ENCODE results near the gene SLC9A2.
A peak's percentile ranks its signal among the peaks of the same experiment; 100 is the strongest.

Gene SLC9A2

DNA sequence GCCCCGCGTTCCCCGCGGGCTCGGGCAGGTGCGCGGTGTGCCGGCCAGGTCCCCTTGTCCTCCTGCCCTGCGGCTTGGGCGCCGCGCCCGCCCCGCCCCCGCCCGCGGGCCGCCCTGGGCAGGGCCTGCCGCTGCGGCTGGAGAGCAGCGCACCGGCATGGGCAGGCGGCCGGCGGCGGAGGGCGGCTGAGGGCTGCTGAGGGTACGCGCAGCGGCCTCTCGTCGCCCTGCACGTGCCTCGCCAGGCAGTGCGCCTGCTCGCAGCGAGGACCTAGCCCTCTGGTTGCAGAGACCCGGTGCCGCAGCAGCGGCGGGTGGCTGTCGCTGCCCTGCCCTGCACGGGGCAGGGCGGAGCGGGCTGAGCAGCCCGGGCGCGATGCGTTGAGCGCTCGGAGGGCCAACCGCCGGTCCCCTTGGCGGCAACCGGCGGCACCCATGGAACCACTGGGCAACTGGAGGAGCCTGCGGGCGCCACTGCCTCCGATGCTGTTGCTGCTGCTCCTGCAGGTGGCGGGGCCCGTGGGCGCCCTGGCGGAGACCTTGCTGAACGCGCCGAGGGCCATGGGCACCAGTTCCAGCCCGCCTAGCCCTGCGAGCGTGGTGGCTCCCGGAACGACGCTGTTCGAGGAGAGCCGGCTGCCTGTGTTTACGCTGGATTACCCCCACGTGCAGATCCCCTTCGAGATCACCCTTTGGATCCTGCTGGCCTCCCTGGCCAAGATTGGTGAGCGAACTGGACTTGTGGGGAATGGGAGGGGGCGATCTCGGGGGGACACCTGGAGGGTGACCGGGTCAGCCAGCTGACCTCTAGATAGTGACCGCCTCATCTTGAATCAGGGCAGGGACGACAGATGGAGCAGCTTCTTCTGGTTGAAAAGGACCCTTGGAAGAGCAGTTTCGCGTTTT is at the start of gene SLC9A2:
Gene SLC9A2 (plus strand): TSS at position 140 of the 906 bp plus-strand sequence. CDS start 296 bp downstream, at position 436.
- DNase-seq: no peak

GRCh38 chr2:102575888-102576287 is 43.5 kb upstream of the SLC9A2 start:
- no peak for DNase-seq

- DNase-seq: no peak
Observed at GRCh38 chr2:102578376-102578775, 41.0 kb upstream of the SLC9A2 start.

DNA sequence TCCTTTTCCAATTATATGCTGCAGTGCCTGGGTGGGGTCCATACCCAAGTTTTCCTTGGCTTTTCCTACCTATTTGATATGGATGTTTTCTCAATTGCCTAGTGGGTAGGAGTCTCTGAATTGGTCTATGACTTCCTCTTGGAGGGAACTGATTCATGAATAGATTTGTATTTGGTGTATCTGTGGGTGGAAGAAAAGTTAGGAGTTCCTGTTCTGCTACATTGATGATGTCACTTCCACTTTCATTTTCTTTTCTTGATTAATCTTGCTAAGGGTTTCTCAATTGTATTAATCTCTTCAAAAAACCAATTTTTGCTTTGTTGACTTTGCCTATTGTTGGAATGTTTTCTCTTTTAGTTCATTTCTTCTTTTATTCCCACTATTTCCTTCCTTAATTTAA is 37.4 kb upstream of the SLC9A2 start:
- peak in 1 of 2 donors; percentile 2 for DNase-seq

GRCh38 chr2:102582845-102583244 is 36.5 kb upstream of the SLC9A2 start:
- DNase-seq: no peak

DNA sequence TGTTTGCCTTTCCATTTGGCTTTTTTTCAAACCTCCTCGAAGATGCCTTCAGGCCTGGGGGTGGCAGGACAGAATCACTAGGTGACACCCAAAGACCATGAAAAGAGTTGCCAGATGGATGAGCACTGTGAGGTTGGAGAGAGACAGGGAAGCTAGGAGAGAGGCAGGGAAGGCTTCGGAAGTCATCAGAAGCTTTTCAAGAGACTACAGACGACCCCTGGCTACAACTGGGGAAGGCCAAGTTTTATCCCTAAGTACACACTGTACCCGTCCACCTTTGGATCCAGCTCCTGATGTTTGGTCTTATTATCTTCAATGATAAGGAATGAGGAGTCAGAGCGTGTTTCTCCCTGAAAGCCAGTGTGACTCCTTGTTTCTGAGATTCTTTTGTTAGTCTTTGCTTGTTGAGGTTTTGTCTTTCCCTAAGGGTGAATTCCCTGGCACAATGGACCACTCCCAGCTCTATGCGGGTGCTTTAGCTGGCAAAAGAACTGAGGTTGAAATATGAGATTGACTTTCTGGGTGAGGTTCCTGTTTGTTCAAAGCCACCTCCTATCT is 33.4 kb upstream of the SLC9A2 start:
- no peak for DNase-seq

DNA sequence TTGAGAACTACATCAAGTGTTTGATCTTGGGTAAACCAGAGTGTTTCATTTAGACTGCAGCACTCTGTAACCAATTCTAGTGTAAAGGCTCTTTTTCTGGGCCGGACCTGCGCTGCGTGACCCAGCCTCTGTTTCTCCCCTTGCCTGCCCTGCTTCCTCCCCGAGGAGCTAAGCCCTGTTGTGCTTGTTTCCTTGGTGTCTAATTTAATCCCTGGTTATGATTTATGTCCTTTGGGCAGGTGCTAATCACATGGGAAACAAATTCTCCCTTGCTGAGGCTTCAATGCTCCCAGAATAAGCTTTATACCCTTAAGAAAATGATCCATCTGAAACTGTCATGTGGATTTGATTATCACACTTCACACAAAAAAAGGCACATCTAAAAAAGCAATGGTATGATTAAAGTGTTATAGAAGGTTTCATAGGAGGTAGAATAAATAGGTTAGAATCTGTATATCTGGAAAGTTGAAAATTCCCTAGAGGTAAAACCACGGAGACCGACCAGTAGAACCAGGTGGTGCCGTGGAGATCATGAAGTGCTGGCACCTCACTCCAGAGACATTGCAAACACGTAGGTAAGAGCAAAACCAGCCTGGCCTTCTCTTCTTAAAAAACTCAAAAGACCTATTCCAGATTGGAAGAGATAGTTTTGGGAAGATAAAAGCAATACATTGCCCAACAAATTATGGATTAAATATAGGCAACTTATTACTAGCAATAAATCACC is 31.0 kb upstream of the SLC9A2 start:
- DNase-seq: no peak

DNA sequence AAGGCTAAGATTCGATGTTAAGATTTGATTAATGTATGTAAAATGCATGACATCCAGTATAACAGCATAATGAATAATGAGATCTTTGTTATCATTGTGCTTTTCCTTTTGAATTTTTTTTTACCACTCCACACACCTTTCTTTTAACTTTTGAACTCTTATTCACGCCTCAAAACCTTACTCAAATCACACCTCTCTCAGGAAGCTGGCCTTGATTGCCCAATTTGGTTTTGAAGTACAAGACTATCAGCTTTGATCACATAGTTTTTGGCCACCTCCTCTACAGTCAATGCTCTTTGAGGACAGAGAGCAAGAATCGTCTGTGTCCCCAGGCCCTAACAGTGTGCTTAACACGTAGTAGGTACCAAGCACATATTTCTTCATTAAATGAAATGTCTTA is 29.9 kb upstream of the SLC9A2 start:
- DNase-seq: no peak

DNA sequence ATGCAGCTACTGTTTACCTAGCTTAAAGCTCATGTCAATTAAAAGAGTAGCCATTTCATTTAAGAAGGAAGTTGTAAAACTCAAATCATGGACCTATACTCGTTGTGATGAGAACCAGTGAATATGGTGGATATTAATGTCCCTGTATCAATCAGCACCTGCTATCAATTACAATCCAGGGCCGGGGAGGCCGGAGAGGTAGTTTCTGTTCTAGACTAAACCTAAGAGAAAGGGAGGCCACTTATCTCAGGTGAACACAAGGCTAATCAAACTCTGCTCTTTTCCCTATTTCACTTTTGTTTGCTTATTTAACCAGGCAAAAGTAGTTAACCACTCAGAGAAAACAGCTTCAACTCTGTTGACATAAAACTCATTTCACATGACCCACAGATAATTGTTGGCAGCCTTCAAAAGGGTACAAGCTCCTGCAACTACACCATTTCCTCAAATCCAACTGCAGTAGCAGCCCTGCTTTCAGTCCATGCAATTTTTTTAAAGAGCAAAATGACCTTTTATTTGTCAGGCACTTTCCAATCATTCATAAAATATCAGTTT is 27.8 kb upstream of the SLC9A2 start:
- no peak for DNase-seq

GRCh38 chr2:102592601-102593000 is 26.8 kb upstream of the SLC9A2 start:
- DNase-seq: peak in 1 of 2 donors; percentile 13

DNA sequence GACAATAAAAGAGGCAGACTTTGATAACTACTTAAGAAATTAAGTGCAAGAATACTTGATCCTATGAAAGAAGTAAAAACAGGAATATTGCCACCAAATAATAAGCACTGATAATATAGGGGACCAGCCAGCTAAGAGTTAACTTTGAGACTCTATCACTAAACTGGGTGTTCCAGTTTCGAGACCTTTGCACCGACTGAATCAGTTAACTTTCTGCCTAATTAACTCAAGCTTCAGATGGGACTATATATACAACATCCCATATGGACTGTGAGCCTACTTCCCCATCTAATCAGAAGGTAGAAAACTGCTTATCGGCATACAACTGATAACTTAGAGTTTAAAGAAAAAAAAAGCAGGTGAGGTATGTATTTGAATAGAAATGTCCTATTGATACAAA is 25.8 kb upstream of the SLC9A2 start:
- DNase-seq: no peak

- DNase-seq: no peak
Observed at GRCh38 chr2:102594445-102595016, 24.8 kb upstream of the SLC9A2 start.

DNA sequence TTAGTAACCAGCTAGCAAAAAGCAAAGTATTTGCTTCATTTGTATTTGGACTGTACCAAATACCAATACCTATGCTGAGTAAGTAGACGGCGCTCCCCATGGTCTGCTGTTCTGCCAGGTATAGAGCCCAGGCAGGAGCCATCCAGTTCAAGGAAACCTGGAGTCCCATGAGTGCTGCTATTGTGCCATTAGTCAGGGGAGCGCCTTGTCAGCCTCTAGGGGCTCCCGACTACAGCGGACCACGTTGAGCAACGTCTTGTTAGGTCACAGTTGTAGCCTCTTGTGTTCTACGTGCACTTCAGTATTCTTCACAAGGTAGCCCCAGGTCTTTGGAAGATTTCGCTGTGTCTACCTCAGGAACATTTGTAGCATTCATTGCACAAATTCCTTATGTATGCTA is 21.6 kb upstream of the SLC9A2 start:
- DNase-seq: no peak

DNA sequence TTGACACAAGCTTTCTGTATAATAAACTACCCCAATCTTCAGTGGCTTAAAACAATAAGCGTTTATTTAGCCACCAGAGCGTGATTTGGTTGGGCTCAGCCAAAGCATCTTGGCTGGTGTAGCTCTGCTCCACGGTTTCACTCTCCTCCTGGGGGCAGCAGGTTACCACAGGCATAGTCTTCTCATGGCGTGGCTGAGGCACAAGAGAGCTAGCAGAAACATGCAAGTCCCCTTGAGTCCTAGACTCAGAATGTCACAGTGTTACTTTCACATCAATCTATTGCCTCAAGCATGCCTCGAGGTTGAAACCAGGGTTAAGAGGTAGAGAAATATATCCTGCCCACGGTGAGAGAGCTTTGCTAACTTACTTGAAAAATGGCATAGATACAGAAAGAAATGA is 19.9 kb upstream of the SLC9A2 start:
- DNase-seq: no peak

GRCh38 chr2:102601730-102602129 is 17.6 kb upstream of the SLC9A2 start:
- no peak for DNase-seq

DNA sequence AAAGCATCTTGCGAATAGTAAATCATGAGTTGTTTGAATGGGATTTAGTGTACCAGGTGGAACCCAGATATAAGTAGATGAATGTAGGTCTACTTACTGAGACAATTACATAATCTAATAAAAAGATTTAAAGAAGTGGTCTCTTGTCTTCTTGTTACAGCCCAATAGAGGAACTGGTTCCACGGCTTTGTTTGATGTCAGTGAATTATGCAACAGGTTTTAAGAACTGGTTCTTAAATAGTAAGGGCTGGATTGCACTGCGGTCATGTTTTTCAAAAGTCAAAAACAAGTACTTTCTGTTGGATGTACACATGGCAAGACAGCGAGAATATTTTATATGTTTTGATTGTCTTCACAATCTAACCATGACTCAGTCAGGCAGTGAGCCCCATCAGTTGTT is 15.4 kb upstream of the SLC9A2 start:
- peak; percentile 4 to 7 for DNase-seq

DNA sequence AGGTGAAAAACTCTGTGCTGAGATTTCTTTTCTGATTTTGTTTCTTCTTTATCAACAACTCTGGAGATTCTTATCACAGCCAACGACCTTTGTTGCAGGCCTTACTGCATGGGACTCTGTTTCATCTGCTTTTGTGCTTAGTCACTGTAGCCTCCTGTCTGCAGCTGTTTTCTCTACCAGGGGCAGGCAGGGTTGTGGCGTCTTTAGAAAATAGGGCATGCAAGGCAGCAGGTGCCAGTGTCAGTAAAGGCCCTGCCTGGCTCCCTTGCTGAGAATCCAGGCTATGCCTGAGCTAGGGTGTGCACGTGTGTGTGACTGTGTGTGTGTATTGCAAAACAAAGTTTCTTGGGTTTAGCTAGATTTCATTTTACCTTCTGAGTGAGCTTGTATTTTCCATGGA is 14.6 kb upstream of the SLC9A2 start:
- DNase-seq: no peak

DNA sequence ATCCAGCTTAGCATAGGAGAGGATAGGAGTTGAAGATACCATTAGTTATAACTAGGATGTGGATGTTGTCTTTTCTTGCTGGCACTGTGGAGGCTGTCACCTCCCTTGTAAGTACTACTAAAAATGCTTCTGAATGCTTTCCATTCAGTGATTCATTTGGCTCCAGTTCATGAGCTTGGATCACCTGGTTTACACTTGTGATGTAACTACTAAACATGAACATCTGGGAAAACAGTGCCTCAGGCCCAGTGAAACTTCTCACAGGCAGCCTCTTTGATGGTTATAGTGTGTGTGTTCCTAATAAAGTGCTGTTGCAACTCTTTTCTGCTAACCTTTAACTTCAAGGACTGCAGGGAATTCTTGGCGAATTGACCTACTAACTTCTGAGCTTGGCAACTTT is 13.0 kb upstream of the SLC9A2 start:
- no peak for DNase-seq

- peak; percentile 33 to 42 for DNase-seq
Observed at GRCh38 chr2:102615620-102616436, 3.5 kb upstream of the SLC9A2 start.

- DNase-seq: no peak
Observed at GRCh38 chr2:102618452-102619413, 620 bp upstream of the SLC9A2 start.

DNA sequence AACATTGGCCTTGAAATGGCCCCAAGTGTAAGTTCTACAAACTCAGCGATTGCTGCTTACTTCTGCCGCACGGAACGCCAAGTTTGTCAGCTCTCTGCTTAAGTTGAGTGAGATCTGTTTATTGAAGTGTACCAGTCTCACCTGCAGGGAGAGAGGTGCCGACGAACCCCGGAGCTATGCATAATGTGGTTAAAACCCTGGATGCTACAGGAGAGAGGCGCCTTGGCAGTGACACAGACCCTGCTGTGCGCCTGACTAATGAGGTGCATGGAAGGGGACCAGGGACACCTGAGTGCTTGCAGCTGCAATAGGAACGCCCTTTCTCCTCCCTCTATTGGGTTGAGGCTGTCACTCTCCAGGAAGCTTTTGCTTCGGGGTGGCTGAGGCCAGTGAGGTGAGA is 979 bp downstream of the SLC9A2 start:
- DNase-seq: no peak
